NCI-H460 (cell line): ENCODE data around the gene TEKT5. TPM values are rescaled to one million over a fixed set of nuclear protein-coding genes. Genes with fewer than 3 reads are reported as not detected.

Source experiments
- DNase-seq: peaks from one replicate; pipeline ENCODE4 v3.0.0-alpha.2; 2016; ENCODE audit warnings: low read depth; ENCODE audit errors: extremely low read depth
- total RNA-seq: library from RNA; depleted of rRNA; stranded (reverse); fragments of >200 nt; shearing (Covaris generic); gene quantifications from 2 replicates; pipeline ENCODE4 v1.2.3, GENCODE V29; 2014

Gene TEKT5
- total RNA-seq, 1 experiment from 2014 or later, result not detected

GRCh38 chr16:10613785-10614485, 80.8 kb downstream of the TEKT5 start:
- no peak for DNase-seq

DNA sequence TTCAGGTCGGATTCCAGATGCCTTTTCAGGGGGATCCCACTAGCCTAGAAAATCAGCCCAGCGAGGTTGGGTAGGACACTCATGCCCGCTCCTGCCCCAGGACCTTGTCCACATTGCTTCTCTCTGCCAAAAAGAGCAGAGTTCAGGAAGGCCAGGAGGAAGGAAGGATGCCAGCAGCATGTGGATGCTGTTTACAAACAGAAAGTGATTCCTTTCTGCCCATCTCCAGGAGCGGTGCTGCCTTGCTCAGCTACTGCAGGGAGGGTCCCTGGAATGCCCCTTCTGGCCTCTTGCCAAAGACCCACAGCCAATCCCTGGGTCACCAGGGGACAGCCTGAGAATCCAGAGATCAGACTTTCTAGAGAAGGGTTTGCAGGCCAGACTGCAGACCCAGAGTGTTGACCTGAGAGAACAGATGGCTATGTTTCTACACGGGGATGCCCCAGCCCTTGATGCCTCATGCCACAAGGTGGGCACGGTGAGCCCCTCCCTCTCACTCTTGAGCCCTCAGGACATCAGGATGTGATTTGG, 82.0 kb downstream of the TEKT5 start:
- no peak for DNase-seq

GRCh38 chr16:10611825-10612342, 82.8 kb downstream of the TEKT5 start:
- DNase-seq, result no peak

DNA sequence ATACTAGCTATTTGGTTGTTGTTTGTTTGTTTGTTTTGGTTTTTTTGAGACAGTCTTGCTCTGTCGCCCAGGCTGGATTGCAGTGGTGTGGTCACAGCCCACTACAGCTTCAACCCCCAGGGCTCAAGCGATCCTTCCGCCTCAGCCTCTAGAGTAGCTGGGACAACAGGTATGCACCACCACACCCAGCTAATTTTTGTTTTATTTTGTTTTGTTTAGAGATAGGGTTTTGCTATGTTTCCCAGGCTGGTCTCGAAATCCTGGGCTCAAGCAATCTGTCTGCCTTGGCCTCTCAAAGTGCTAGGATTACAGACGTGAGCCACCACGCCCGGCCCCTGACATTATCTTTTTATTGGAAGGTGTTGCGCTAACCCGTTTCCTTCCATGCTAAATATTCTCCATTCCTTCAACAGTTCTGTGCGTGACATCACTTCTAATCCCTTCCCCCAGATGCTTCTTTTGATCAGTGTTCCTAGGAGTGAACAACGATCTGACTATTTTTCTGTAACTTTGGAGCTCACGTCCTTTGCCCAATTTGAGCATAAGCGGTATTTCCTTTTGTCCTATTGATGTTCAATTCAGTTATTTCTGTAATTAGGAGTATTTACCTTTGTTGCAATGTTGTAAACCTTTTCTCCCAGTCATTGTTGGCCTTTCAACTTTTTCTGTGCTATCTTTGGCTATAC, 84.1 kb downstream of the TEKT5 start:
- DNase-seq, result no peak

DNA sequence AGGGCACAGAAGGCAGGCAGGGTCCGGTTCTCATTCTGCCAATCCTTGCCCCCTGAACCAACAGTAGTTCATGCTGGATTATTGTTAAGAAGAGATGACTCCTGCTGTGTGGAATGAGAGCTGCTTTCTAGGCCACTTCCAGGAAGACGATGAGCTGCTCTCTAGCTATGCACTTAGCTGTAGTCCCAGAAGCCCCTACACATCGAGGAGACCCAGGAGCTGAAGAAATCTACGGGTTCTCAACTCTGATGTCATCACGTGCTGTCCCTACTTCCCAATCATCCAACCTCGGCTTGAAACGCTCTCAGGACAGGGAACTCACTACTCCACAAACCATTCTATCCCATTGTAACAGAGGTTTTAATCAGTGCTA, 85.3 kb downstream of the TEKT5 start:
- DNase-seq, result no peak

GRCh38 chr16:10608687-10609401, 85.9 kb downstream of the TEKT5 start:
- no peak for DNase-seq

- no peak for DNase-seq
Observed at GRCh38 chr16:10607157-10607556, 87.6 kb downstream of the TEKT5 start.

- no peak for DNase-seq
Observed at GRCh38 chr16:10606607-10607006, 88.1 kb downstream of the TEKT5 start.

DNA sequence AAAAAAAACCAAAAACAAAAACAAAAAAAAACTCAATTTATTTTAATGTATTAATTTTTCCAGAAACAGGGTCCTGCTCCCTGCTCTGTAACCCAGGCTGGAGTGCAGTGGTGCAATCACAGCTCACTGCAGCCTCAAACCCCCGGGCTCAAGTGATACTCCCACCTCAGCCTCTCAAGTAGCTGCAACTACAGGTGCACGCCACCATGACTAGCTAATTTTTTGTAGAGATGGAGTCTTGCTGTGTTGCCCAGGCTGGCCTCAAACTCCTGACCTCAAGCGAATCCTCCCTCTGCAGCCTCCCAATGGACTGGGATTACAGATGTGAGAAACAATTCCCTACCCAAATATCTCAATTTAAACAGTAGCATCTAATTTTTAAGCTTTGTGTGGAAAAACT, 89.1 kb downstream of the TEKT5 start:
- DNase-seq, result no peak

DNA sequence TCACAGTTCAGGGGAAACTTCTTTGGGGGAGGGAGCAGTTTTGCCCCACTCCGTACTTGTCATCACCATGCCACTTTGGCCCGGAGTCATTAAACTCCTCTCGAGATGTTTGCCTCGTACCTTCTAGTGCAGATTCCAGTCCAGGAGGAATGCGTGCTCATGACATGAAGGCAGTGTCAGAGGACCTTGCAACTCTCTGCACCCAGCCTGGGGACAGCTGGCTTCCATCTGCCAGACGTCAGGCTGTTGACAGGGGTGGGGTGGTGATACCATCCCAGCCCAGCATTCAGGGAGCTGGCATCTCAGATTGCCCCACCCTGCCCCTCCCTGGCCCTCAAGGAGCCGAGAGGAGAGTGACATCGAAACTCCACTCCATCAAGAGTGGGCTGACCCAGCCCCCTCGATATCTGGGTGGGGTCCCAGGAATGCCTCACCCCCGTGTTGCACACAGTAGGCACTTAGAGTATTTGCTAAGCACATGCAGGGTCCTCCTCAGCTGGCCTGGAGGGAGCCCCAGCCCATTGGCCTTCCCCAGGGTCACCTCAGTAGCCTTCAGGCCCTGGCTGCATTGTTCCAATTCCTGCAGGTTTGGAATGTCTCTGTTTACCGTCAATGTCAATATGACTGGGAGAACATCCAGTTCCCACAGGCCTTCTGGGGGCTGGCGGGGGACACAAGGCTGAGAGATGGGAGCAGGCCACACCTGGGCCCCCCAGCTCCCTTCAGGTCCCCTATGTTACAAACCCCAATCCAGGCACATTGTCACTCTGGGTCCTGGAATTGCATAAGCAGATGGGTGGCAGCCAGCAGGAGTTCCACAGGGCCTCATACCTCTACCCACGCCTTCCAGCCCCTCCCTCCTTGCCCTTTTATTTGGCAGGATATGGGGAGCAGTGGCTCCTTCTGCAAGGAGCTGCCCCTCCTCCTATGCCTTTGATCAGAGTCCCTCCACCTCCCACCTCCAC, 93.0 kb downstream of the TEKT5 start:
- DNase-seq, result no peak

DNA sequence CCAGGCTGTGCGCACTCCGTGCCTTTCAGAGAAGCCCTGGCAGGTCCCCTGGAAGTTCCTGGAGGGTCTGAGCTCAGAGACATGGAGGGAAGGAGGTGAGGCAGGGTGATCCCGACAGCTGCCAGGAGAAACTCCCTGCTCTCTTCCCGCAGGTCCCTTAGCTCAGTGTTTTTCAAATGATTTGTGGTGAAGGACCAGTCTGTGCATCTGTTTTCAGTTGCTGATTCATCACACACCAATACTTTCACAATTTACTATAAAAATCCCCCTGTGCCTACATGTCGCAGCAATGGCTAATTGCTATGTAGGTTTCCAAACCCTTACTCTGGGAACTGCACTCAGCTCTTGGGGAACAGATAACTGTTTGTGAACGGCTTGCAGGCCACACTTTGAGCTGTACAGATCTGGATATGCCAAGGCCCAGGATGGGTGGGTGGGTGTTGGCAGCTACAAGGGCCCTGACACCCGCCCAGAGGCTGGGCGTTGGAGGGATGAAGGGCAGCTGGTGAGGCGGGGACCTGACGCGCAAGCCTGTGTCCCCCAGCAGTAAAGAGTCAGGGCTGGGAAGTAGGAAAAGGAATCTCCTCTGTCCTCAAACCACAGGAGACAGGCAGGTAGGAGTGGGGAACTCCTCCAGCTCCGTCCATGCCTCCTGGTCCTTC, 93.8 kb downstream of the TEKT5 start:
- DNase-seq, result no peak

GRCh38 chr16:10599626-10600025, 95.1 kb downstream of the TEKT5 start:
- no peak for DNase-seq

DNA sequence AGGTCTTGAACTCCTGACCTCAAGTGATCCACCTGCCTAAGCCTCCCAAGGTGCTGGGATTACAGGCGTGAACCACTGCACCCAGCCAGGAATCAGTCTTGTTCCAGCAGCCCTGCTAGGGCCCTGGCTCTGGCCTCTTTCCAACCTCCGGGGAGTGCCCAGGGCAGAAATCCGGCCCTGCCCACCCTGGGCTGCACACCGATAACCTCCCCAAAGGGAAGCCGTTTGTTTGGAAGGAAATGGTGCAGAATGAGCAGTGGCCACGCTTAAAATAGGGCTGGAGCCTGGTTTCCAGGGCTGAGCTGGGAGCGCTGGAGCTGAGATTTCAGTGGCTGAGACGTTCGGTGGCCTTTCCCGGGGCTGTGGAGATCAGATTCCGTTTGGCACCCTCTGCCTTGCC, 96.6 kb downstream of the TEKT5 start:
- DNase-seq, result no peak

DNA sequence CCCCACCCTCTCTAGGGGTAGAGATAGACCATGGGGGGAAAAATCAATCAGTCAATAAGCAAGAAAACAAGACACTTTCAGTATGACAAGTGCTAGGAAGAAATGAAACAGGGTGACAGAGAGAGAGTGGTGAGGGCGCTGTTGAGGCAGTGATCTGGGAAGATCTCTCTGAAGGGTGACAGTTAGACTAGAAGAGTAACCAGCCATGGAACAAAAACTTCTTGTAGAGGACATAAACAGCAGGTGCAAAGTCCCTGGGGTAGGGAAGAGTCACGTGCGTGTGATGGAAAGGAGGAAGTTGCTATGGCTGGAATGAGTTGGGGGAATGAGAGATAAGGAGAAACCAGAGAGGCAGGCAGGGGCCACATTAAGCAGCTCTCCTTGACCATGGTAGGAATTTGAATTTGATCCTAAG, 97.5 kb downstream of the TEKT5 start:
- no peak for DNase-seq

DNA sequence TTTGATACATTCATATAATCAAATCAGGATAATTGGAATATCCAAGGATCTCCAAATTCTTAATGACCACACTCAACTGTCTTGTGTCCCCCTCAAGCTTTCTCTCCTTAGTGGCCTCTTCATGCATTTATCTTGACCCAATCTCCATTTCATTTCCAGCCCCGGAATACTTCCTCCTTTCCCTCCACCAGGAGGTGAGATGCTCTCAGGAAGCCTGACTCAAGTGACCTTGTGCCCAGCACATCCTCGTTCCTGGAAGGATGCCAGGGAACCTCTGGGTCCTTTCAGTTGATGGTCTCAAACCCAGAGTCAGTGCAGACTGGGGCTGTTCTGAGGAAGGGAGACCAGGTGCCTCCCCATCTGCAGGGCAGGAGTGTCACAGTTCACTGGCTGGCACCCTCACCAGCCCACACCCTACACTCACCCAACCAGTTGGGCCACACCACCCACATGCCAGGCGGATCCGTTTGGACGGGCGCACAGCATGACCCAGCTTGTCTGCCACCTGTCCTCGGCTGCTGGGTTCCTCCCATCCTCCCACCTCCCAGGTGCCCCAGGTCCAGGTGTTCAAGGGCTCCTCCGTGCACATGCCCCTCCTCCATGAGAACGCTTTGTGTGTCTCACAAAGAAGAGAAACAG, 100.3 kb downstream of the TEKT5 start:
- no peak for DNase-seq

GRCh38 chr16:10592611-10593010, 102.1 kb downstream of the TEKT5 start:
- no peak for DNase-seq

DNA sequence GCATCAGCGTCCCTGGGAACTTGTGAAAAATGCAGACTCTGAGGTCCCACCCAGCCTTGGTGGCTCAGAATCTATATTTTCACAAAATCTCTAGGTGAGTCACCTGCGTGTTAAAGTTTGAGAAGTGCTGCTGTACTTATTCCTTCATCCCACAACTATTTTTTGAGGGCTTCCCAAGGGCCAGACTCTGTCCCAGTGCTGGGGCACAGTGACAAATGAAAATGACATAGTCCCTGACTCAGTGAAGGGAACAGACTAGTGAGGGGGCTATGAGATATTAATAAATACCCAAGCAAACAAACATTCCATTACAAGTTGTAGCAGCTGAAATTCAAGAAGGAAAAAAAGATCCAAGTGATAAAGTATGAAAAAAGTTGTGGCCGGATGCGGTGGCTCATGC, 104.4 kb downstream of the TEKT5 start:
- DNase-seq, result no peak

DNA sequence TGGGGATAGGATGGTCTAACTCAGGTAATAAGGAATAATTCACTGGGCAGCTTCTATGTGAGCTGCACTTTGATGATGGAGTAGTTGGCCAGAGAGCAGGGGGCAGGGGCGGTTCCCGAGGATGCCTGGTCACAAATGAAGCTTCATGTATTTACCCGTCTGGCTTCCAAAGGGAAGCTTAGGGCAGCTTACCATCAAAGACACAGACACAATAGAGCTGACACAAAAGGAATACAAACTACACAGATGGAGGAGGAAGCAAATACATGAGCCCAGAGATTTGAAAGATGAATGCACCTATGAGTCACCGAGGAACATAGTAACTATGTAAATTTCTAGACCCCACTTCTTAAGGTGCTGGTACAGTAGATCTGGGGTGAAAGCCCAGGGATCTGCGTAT, 105.6 kb downstream of the TEKT5 start:
- DNase-seq, result no peak

- DNase-seq, result no peak
Observed at GRCh38 chr16:10587622-10588021, 107.1 kb downstream of the TEKT5 start.
